ENCODE data around the gene NCR1.
"Not testable (repeated sequence)": the region's sequence is repeated elsewhere in the genome, so short reads cannot be mapped to it uniquely, and the experiment has no call there.

NCR1 gene, protein sequence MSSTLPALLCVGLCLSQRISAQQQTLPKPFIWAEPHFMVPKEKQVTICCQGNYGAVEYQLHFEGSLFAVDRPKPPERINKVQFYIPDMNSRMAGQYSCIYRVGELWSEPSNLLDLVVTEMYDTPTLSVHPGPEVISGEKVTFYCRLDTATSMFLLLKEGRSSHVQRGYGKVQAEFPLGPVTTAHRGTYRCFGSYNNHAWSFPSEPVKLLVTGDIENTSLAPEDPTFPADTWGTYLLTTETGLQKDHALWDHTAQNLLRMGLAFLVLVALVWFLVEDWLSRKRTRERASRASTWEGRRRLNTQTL

DNA sequence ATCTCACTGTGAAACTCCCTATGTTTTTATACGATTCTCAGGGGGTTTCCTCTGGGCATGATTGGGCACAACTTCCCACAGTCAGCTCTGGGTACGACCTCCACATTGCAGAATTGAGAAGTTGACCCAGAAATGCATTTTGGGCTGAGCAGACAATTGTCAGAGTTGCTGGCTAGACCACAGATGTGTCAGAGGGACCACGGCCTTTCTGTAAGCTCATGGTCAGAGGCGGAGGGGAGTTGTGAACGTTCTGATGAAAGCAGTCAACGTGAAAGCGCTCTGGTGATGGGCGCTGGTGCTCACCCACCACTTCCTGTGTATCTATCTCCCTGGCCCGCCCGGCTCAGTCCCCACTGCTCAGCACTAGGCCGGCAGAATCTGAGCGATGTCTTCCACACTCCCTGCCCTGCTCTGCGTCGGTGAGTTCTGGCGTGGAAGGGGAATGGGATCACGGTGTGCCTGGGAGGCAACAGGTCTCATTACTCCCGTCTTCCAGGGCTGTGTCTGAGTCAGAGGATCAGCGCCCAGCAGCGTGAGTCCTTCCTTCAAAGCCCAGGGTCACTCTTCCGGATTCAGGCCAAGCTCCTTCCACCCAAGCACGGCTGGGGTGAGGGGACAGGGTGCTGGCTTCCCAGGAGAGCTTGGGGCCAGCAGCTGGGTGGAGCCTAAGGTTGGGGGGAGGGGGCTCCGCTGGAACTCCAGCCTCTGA is at the start of gene NCR1:
Gene NCR1, plus strand, starts transcription at position 346 of the 709 bp plus-strand sequence. Its CDS starts 40 bp downstream, at position 386.
- DNase-seq (ENCODE audit: low read depth in 2 of 2): no peak

DNA sequence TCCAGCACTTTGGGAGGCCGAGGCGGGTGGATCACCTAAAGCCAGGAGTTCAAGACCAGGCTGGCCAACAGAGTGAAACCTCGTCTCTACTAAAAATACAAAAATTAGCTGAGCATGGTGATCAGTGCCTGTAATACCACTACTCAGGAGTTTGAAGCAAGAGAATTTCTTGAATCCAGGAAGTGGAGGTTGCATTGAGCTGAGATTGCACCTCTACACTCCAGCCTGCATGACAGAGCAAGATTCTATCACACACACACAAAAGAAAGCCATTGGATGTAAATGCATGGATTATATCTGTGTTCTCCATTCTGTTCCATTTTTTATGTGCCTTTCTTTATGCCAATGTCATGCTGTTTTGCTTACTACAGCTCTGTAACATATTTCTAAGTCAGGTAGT is 47.5 kb upstream of the NCR1 start:
- not testable (repeated sequence) for DNase-seq (ENCODE audit: low read depth in 2 of 2)

DNA sequence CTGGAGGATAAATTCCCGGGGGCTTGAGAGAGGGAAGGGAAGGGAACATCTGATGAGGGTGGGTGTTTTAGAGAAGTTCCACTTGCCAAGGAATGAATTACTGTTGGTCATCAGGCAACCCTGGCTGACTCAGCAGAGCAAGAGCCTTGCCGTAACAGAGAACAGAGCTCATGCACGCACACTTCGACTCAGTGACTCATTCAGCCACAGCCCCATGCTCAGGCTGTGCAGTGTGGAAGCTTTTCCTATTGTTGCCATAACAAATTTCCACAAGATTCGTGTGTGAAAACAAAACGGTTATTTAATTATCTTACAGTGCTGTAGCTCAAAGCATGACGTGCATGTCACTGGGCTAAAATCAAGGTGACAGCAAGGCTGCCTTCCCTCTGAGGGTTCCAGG is 46.5 kb upstream of the NCR1 start:
- DNase-seq (ENCODE audit: low read depth in 2 of 2): not testable (repeated sequence)

DNA sequence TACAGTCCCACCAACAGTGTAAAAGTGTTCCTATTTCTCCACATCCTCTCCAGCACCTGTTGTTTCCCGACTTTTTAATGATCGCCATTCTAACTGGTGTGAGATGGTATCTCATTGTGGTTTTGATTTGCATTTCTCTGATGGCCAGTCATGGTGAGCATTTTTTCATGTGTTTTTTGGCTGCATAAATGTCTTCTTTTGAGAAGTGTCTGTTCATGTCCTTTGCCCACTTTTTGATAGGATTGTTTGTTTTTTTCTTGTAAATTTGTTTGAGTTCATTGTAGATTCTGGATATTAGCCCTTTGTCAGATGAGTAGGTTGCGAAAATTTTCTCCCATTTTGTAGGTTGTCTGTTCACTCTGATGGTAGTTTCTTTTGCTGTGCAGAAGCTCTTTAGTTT is 42.5 kb upstream of the NCR1 start:
- not testable (repeated sequence) for DNase-seq (ENCODE audit: low read depth in 2 of 2)

DNA sequence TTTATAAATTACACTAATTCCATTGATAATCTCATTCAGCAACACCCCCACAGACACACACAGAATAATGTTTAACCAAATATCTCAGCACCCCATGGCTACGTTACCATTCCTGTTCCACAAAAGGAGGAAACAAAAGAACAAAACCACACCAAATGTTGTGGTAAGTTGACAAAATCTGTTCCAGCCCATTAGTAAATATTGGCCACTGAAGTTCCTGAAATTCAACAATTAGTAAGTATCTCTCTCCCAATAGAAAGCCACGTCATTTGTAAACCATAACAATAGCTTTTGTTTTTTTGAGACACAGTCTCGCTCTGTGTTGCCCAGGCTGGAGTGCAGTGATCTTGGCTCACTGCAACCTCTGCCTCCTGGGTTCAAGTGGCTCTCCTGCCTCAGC is 34.3 kb upstream of the NCR1 start:
- DNase-seq (ENCODE audit: low read depth in 2 of 2): no peak

DNA sequence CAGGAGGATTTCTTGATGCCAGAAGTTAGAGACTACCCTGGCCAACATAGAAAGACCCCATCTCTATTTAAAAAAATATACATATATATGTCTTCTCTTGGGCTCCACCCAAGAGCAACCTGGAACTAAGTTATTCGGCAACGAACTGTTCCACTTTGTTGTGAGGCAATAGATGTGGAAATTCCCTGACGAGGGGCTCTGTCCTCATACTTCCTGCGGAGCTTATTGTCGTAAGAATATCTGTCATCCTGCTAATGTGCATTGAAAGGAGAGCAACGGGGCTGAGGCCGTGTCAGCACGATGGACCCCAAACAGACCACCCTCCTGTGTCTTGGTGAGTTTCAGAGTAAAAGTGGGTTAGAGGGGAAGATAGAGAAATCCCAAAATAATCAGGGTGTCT is 32.0 kb upstream of the NCR1 start, which contains the start of gene FCAR:
Gene FCAR, plus strand, starts transcription at position 246 of the 400 bp plus-strand sequence. Its CDS starts 55 bp downstream, at position 301.
- no peak for DNase-seq (ENCODE audit: low read depth in 2 of 2)

DNA sequence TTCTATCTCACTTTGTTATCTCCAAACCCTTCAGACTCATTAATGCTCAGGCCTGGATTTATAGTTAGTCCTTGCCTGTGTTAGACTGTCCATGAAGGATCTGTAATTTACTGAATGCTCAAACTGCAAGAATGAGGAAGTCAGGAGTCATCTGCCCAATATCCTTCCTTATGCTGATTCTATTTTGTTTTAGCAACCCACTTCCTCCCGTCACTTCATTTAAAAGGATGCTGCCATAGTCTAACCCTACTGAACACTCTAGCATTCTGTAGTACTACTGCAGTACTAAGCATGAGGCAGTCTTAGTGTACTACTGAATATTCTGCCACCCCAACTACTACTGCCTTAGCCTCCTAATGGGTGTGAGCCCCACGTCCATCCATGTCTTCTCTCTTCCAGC is 30.4 kb upstream of the NCR1 start:
- no peak for DNase-seq (ENCODE audit: low read depth in 2 of 2)

DNA sequence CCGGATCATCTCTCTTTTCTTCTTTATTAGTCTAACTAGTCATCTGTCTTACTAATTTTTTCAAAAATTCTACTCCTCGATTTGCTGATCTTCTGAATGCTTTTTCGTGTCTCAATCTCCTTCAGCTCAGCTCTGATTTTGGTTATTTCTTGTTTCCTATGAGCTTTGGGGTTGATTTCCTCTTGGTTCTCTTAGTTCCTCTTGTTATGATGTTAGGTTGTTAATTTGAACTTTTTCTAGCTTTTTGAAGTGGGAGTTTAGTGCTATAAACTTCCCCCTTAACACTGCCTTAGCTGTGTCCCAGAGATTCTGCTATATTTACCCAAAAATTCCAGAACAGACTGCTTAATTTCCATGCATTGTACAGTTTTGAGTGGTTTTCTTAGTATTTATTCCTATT is 28.5 kb upstream of the NCR1 start:
- DNase-seq (ENCODE audit: low read depth in 2 of 2): no peak

DNA sequence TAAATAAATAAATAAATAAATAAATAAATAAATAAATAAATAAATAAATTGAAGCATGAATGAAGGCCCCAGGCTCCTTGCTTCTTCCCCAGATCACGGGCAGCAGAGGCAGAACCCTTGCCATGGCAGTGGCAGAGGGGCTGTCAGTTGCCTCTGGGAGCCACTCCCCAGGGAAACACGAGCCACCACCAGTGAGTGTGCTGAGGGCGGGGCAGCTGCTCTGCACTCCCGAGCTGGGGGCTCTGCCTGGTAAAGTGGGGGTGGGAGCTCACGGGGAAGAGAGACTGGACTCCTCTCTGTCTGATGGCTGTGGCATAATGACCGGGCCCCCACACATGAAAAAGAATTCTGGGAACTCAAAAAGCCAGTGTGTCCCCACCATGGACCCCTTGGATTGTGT is 24.1 kb upstream of the NCR1 start:
- DNase-seq (ENCODE audit: low read depth in 2 of 2): no peak

DNA sequence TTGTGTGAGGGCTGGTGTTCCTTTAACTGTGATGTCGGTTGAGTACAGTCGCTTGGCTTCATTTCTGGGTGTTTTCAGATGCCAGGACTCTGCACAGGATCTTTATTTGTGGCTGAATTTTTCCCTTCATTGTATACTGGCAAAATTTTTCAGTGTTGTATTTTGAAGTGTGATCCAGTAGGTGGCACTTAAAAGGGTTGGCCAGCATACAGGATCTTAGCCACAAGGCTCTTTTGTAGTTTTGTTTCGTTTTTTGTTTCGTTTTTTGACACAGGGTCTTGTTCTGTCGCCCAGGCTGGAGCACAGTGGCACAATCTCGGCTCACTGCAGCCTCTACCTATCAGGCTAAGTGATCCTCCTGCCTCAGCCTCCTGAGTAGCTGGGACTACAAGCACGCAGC is 23.2 kb upstream of the NCR1 start:
- DNase-seq (ENCODE audit: low read depth in 2 of 2): no peak

DNA sequence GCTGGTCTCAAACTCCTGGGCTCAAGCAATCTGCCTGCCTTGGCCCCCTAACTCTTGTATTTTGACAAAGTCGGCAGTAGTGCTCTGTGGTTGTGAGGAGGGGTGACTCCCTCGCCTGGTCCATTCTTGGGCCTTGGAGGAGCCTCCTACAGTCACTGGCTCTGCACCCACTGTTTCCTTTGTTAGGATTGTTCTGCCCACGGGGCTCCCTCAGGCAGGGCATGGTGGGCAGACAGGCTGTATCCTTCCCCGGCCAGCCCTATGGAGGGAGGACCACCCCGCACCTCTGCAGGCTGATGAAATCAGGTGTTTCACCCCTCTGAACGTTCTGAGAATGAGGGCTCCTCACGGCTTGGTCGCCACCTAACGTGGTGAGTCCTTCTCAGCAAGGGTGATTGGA is 22.7 kb upstream of the NCR1 start:
- no peak for DNase-seq (ENCODE audit: low read depth in 2 of 2)

DNA sequence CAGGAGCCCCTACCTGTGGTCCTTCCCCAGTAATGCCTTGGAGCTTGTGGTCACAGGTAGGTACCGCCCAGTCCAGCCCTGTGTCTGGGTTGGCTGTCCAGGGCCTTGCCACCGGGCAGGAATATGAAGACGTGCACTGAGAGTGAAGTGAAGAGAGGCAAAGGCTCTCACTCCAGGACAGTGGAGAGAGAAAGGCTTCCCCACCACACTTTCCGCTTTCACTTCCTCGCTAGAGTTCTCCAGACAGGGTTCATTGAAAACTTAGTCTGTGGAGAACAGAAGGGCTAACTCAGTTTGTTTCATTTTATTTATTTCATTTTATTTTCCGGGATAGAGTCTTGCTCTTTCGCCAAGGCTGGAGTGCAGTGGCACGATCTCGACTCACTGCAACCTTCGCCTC is 17.7 kb upstream of the NCR1 start:
- no peak for DNase-seq (ENCODE audit: low read depth in 2 of 2)

DNA sequence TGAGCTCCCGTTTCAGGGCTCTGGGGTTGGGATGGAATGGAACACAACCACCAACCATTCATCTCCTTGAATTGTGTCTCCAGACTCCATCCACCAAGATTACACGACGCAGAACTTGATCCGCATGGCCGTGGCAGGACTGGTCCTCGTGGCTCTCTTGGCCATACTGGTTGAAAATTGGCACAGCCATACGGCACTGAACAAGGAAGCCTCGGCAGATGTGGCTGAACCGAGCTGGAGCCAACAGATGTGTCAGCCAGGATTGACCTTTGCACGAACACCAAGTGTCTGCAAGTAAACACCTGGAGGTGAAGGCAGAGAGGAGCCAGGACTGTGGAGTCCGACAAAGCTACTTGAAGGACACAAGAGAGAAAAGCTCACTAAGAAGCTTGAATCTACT is 16.4 kb upstream of the NCR1 start:
- no peak for DNase-seq (ENCODE audit: low read depth in 2 of 2)

DNA sequence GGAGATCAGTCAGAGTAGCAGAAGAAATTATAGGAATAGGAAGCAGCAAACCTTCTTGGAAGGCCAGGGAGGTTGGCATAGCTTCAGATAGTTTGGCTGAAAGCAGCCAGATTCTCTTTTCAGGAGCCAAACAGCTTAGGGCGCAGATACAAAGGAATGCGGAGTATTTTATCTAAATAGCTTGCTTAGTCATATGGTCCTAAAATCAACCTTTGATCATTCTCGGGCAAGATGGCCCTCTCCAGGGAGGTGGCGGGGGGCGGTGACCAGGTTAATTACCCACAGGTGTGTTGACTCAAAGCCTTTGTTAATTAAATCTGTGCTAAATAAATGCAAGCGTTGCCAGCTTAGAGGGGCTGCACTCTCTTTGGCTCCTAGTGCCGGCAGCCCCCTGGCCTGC is 12.5 kb upstream of the NCR1 start:
- DNase-seq (ENCODE audit: low read depth in 2 of 2): no peak

DNA sequence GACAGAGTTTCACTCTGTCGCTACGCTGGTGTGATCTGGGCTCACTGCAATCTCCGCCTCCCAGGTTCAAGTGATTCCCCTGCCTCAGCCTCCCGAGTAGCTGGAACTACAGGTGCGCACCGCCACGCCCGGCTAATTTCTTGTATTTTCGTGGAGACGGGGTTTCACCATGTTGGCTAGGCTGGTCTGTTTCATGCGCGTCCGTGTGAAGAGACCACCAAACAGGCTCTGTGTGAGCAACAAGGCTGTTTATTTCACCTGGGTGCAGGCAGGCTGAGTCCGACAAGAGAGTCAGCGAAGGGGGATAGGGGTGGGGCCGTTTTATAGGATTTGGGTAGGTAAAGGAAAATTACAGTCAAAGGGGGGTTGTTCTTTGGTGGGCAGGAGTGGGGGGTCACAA is 11.8 kb upstream of the NCR1 start:
- not testable (repeated sequence) for DNase-seq (ENCODE audit: low read depth in 2 of 2)

DNA sequence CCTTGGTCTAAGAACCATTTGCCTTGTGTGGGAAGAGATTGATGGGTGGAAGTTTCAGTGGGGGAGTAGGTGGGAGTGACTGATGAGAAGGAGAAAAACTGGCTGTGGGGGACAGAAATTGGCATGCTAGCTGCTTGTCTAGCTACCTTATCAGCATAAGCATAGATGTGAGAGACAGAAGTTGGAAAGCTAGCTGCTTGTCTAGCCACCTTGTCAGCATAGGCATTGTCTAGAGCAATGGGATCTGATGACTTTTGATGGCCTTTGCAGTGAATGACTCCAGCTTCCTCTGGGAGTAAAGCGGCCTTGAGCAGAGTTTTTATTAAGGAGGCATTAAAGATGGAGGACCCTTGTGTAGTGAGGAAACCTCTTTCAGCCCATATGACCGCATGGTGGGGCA is 9.9 kb upstream of the NCR1 start:
- DNase-seq (ENCODE audit: low read depth in 2 of 2): no peak

DNA sequence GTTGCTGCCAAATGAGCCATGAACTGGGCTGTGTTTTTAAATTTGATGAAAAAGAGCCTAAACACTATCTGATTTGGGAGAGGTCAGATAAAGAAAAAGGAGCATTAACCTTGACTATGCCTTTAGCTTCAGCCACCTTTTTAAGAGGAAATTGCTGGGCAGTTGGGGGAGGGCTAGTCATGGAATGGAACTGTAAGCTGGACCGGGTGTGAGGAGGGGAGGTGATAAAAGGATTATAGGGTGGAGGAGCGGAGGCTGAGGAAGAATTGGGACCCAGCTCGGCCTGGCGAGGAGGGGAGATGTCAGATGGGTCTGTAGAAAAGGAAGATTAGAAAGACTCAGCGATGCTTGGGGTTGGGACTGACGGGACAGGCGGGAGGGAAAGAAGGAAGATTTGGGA is 7.3 kb upstream of the NCR1 start:
- not testable (repeated sequence) for DNase-seq (ENCODE audit: low read depth in 2 of 2)

DNA sequence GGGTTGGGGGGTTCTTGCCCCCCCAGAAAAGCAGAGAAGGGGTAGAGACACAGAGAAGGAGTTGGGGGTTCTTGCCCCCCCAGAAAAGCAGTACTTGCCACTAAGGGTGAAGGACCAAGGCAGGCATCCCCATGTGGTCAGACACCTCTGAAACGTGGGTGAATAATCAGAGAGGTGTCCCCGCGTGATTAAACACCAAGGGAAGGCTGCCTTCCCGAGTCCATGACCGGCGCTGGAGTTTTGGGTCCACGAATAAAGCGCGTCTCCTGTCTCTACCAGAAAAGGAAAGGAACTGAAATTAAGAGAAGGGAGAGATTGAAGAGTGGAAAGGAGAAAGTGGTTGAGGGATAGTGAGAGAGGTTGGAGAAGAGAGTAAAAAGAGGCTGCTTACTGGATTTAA is 6.3 kb upstream of the NCR1 start:
- DNase-seq (ENCODE audit: low read depth in 2 of 2): not testable (repeated sequence)

DNA sequence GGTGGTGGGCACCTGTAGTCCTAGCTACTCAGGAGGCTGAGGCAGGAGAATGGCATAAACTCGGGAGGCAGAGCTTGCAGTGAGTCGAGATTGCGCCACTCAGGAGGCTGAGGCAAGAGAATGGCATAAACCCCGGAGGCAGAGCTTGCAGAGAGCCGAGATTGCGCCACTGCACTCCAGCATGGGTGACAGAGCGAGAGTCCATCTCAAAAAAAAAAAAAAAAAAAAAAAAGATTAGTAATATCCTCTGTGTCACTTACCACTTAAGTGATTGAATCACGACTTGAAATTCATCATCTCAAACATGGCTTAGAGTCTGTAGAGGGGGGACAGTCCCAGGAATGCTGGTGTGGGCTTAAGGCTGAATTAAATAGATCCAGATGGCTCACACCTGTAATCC is 4.8 kb upstream of the NCR1 start:
- not testable (repeated sequence) for DNase-seq (ENCODE audit: low read depth in 2 of 2)

DNA sequence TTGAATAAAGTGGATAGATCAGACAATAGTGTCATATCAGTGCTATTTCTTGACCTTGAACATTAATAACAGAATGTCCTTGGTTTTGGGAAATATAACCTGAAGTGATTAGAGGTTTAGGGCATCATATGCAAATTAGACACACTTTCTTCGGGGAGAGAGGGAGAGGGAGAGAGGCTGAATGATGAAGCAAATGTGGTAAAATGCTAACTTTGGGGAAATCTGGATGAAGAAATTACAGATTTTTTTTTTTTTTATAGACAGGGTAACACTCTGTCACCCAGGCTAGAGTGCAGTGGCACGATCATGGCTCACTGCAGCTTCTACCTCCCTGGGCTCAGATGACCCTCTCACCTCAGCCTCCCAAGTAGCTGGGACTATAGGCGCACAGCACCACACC is 3.9 kb upstream of the NCR1 start:
- DNase-seq (ENCODE audit: low read depth in 2 of 2): no peak

DNA sequence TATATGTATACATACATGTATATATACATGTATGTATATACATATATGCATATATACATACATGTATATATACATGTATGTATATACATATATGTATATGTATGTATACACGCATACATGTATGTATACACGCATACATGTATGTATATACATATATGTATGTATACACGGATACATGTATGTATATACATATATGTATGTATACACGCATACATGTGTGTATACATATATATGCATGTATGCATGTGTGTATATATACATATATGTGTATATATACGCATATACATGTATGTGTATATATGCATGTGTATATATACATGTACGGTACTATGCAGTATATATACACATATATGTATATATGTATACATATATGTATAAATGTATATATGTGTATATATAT is 2.6 kb upstream of the NCR1 start:
- DNase-seq (ENCODE audit: low read depth in 2 of 2): no peak

DNA sequence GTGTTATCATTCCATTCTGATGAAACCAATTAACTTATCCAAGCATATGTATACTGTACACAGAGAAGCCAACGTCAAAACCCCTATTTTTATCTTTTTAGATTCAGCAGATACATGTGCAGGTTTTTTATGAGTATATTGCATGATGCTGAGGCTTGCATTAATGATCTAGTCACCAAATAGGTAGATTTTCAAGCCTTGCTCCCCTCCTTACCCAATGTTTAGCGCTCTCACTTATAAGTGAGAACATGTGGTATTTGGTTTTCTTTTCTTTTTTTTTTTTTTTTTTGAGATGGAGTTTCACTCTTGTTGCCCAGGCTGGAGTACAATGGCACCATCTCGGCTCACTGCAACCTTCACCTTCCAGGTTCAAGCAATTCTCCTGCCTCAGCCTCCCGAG is 1.7 kb upstream of the NCR1 start:
- not testable (repeated sequence) for DNase-seq (ENCODE audit: low read depth in 2 of 2)

DNA sequence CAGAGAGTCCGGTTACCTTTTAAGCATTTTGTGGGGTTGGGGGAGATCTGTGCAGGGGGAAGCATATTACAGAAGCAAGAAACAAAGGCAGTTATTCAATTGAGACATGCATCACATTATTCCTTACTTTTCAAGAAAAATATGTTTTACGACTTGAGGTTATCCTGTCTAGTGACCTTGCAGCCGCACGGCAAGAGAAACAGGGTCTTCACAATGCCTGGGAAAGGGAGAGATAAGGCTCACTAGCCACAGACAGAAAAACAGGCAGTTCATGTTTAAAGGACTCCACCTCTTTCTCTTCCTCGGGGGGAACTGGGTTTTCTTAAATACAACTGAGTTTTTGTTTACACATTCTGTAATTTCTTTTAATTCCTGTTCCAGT is 536 bp upstream of the NCR1 start:
- DNase-seq (ENCODE audit: low read depth in 2 of 2): no peak

DNA sequence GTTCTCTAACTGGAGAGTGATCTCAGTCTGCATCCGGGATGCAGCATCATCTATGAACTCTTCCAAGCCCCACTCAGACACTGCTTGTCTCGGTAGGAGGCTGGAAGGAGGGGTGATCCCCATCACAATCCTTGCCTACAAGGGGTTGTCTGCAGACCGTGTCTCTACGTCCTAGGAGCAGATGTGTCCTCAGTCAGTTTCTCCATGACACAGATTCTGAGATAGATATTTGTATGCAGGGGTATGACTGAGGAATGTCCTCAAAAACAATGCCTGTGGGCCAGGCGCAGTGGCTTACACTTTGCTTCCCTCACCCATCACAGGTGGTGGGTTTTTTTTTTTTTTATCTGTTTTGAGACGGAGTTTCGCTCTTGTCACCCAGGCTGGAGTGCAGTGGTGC is 871 bp downstream of the NCR1 start:
- DNase-seq (ENCODE audit: low read depth in 2 of 2): no peak
